SJCRH30 (cell line): ENCODE data around the gene RPIA. TPM values are rescaled to one million over a fixed set of nuclear protein-coding genes. Genes with fewer than 3 reads are reported as not detected.

ENCODE experiments used
- DNase-seq, 2 experiments: peaks; one replicate each; pipeline ENCODE4 v3.0.0-alpha.2; 2015 to 2020
- H3K27ac ChIP-seq: fragments of 250-450 bp; sonication (Bioruptor Pico); 2 replicates; pipeline ENCODE4 v1.5.1; 2020; ENCODE audit warnings: mild to moderate bottlenecking, moderate library complexity
- H3K27me3 ChIP-seq: fragments of 250-450 bp; sonication (Bioruptor Pico); 2 replicates; pipeline ENCODE4 v1.5.1; 2020; ENCODE audit warnings: mild to moderate bottlenecking, moderate library complexity
- H3K36me3 ChIP-seq: fragments of 250-450 bp; sonication (Bioruptor Pico); 2 replicates; pipeline ENCODE4 v1.5.1; 2020; ENCODE audit warnings: mild to moderate bottlenecking, moderate library complexity
- H3K4me1 ChIP-seq: fragments of 250-450 bp; sonication (Bioruptor Pico); 2 replicates; pipeline ENCODE4 v1.5.1; 2020; ENCODE audit warnings: mild to moderate bottlenecking, moderate library complexity
- H3K4me3 ChIP-seq: fragments of 250-450 bp; sonication (Bioruptor Pico); 2 replicates; pipeline ENCODE4 v1.5.1; 2020; ENCODE audit warnings: mild to moderate bottlenecking, moderate library complexity
- H3K9me3 ChIP-seq: fragments of 250-450 bp; sonication (Bioruptor Pico); replicated peaks from 2 replicates; pipeline ENCODE4 v1.5.1; 2020; ENCODE audit warnings: mild to moderate bottlenecking, moderate library complexity
- total RNA-seq: library from RNA; depleted of rRNA; stranded (reverse); fragments of >200 nt; shearing (Covaris generic); gene quantifications from 2 replicates; pipeline ENCODE4 v1.2.3, GENCODE V29; 2014

The RPIA gene
- total RNA-seq, 1 experiment from 2014 or later: 18.3 TPM

GRCh38 chr2:88669482-88670214 is 21.8 kb upstream of the RPIA start:
- Histone ChIP-seq H3K27ac (no peak overlapping the region), H3K36me3 (no peaks in the 10 kb centered on the region), H3K4me1 (peaks cover 10% of the 10 kb centered on the region), H3K27me3 (no peaks in the 10 kb centered on the region), H3K4me3 (no peak overlapping the region), H3K9me3 (no peaks in the 10 kb centered on the region)
- peak; percentile 30 to 70 for DNase-seq

DNA sequence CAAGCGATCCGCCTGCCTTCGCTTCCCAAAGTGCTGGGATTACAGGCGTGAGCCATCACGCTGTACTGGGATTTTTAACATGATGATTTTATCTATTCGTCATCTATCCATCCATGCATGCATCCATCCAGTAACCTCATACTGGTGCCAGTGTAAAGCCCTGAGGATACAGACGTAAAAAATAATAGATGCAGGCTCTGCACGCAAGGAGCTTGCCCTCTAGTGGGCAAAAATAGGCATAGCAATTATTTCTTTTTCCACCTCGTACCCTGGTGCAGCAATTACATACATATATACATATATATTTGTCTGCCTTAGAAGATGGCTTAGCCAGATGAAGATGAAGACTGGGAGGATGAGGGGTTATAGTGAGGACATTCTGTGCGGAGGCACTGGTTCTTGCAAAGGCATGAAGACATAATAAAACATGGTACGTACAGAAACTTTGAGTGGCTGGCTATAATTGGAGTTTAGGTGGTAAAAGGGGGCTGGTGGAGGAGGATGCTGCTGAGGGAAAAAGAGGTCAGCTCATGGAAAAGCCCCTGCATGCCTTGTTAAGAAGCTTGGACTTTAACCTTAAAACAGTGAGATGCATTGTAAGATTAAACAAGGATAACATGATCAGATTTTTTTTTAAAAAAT is 19.6 kb upstream of the RPIA start:
- no peaks in the 10 kb centered on the region for H3K27me3 ChIP-seq
- H3K27ac ChIP-seq: no peak overlapping the region
- peaks cover 10% of the 10 kb centered on the region for H3K4me1 ChIP-seq
- H3K36me3 ChIP-seq: no peaks in the 10 kb centered on the region
- DNase-seq: peak; percentile 22 to 75
- no peaks in the 10 kb centered on the region for H3K9me3 ChIP-seq
- no peak overlapping the region for H3K4me3 ChIP-seq

GRCh38 chr2:88673363-88673762 is 18.1 kb upstream of the RPIA start:
- Histone ChIP-seq H3K9me3 (no peaks in the 10 kb centered on the region), H3K4me3 (no peak overlapping the region), H3K27ac (no peak overlapping the region), H3K4me1 (peaks cover 10% of the 10 kb centered on the region), H3K27me3 (no peaks in the 10 kb centered on the region), H3K36me3 (no peaks in the 10 kb centered on the region)
- DNase-seq: no peak

DNA sequence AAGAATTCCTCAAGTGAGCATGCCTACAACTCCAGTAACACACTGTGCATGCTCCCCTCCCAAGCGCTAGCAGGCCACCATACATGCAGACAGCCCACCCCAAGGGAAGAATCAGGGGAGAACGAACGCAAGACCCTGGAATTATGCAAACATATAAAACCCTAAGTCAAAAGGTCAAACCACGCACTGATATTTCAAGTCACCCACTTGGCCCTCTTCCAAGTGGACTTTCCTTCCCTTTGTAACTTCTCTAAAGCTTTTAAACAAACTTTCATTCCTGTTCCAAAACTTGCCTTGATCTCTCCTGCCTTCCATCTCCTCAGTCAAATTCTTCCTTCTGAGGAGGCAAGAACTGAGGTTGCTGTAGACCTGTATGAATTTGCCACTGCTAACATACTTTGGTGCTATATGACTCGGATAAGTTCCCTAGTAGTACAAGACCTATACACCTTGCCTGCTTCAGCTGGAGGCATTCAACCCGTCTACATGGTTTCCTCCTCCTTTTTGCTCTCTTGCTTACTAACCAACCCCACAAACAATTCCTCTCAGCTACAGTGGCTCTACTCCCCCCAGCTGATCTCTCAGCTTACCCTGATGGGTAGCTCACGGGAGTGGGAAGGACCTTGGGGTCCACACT is 11.1 kb upstream of the RPIA start:
- Histone ChIP-seq H3K4me3 (no peak overlapping the region), H3K27me3 (no peaks in the 10 kb centered on the region; the same call in 1 of the 2 replicates), H3K9me3 (peaks cover 27% of the 10 kb centered on the region), H3K36me3 (no peaks in the 10 kb centered on the region), H3K4me1 (no peaks in the 10 kb centered on the region), H3K27ac (no peak overlapping the region)
- no peak for DNase-seq

GRCh38 chr2:88680916-88681315 is 10.6 kb upstream of the RPIA start:
- H3K36me3 ChIP-seq: no peaks in the 10 kb centered on the region
- no peak overlapping the region for H3K27ac ChIP-seq
- peaks cover 27% of the 10 kb centered on the region for H3K9me3 ChIP-seq
- H3K4me1 ChIP-seq: no peaks in the 10 kb centered on the region
- no peak overlapping the region for H3K4me3 ChIP-seq
- H3K27me3 ChIP-seq: no peaks in the 10 kb centered on the region; the same call in 1 of the 2 replicates
- DNase-seq: no peak

DNA sequence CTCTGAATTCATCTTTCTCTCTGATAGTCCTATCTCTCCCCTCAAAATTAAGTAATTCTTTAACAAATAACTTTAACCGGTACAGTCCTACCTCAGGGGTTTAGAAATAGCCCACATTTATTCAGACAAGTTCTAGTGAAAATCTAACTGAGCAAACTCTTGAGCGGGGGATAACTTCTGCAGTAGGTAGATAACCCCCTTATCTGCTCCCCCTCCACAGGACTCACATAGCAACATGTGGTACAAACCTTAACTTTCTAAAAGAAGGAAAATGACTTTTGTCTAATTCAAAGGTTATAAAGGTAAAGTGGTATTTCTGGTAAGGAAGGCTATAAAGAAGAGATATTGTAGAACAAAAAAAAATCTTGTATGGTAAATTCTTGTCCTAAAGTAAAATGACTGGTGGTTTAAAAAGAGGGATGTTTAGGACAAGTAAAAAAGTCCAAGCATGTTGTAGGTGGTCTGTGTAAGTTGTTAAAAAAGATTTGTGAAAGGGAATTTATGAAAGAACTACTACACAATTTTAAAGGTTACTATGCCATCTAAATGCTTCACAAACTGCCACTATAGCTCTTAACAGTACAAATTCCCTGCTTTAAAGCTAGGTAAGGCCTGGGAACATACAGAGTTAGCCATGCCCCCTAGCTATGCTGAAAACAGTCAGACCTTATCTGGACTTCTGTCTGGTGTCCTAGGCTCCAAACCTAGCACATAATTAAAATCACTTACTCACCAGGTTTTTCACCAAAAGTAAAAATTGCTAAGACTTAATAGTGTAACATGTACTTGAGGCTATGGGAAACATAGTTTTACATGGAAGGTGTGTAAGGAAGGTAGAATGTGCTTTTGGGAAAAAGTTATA is 8.1 kb upstream of the RPIA start:
- no peaks in the 10 kb centered on the region for H3K36me3 ChIP-seq
- H3K9me3 ChIP-seq: peaks cover 27% of the 10 kb centered on the region
- DNase-seq: peak in 1 of 2 experiments; percentile 29
- H3K4me1 ChIP-seq: no peaks in the 10 kb centered on the region
- H3K4me3 ChIP-seq: no peak overlapping the region
- H3K27me3 ChIP-seq: no peaks in the 10 kb centered on the region; the same call in 1 of the 2 replicates
- H3K27ac ChIP-seq: no peak overlapping the region

DNA sequence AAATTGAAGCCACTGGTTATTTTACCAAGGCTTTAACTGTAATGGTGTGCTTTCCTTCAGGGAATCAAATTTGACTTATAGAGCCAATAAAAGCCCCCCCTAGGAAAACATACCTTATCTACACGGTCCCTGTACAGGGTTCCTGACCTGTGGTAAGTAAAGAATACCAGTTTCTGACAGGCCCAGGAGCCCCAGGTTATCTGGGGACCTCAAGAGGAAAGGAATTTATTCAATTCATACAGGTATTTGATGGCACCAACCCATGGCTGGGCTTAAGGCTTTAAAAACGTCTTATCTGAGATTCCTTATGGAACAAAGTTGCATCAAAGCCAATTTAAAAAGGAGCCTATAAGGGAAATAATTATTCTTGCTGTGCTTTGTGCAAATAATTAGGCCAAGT is 7.0 kb upstream of the RPIA start:
- Histone ChIP-seq H3K9me3 (peaks cover 27% of the 10 kb centered on the region), H3K4me3 (no peak overlapping the region), H3K4me1 (no peaks in the 10 kb centered on the region), H3K27me3 (no peaks in the 10 kb centered on the region), H3K27ac (no peak overlapping the region), H3K36me3 (no peaks in the 10 kb centered on the region)
- DNase-seq: no peak

GRCh38 chr2:88686320-88686719 is 5.2 kb upstream of the RPIA start:
- Histone ChIP-seq H3K27ac (no peak overlapping the region), H3K4me1 (no peaks in the 10 kb centered on the region), H3K27me3 (no peaks in the 10 kb centered on the region), H3K4me3 (no peak overlapping the region), H3K36me3 (no peaks in the 10 kb centered on the region), H3K9me3 (peaks cover 35% of the 10 kb centered on the region)
- DNase-seq: no peak

- Histone ChIP-seq H3K4me1 (no peaks in the 10 kb centered on the region), H3K4me3 (no peak overlapping the region), H3K9me3 (peaks cover 30% of the 10 kb centered on the region)
These were observed 4.1 kb upstream of the RPIA start for GRCh38 chr2:88687384-88687783.

DNA sequence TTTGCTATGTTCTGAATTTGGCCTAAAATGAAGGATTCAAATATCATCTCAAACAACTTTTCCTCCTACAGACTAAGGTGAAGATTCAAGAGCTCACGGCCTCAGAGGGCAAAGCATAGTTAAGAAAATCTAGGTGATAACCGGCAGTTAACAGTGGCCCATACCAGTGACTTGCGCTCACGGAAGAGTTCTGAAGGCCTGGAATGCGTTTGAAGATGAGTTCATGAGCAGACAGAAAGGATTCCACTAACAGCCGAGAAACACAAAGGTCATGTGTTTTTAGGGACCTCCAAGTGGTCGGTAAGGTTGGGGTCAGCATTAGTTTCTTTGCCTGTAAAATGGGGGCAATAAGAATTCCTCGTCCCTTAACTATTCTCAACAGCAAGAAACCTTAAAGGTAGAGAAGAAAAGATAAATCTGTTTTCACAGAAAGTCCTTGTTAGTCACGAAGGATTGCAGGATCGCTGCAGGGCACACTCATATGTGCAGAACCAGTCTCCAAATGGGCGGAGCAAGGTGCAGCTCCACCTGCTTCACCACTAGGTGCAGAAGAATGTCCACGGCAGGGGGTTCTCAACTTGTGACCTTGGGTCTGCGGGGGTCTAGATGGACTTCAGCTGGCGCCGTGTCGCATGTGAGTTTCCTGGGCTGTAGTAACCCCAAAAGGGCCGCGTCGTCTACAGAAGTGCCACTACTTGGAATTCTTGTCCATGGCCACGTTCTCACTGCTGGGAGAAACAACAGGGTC is 708 bp upstream of the RPIA start:
- peaks cover 8% of the 10 kb centered on the region; the same call in 1 of the 2 replicates for H3K9me3 ChIP-seq
- no peaks in the 10 kb centered on the region for H3K27me3 ChIP-seq
- H3K4me1 ChIP-seq: no peaks in the 10 kb centered on the region
- peak overlapping the region; percentile 26; the same call in 1 of the 2 replicates for H3K27ac ChIP-seq
- H3K4me3 ChIP-seq: peak overlapping the region; percentile 67
- H3K36me3 ChIP-seq: no peaks in the 10 kb centered on the region
- DNase-seq: peak in 1 of 2 experiments; percentile 32

More at GRCh38 chr2:88687384-88687783, 4.1 kb upstream of the RPIA start:
- H3K27me3 ChIP-seq: no peaks in the 10 kb centered on the region
- H3K36me3 ChIP-seq: no peaks in the 10 kb centered on the region
- DNase-seq: no peak
- H3K27ac ChIP-seq: no peak overlapping the region

GRCh38 chr2:88692187-88692586 is 714 bp downstream of the RPIA start:
- no peaks in the 10 kb centered on the region for H3K27me3 ChIP-seq
- peak overlapping the region; percentile 61 for H3K27ac ChIP-seq
- H3K4me1 ChIP-seq: no peaks in the 10 kb centered on the region
- H3K9me3 ChIP-seq: peaks cover 8% of the 10 kb centered on the region; the same call in 1 of the 2 replicates
- DNase-seq: peak; percentile 45 to 62
- H3K36me3 ChIP-seq: no peaks in the 10 kb centered on the region
- peak overlapping the region; percentile 67 for H3K4me3 ChIP-seq

DNA sequence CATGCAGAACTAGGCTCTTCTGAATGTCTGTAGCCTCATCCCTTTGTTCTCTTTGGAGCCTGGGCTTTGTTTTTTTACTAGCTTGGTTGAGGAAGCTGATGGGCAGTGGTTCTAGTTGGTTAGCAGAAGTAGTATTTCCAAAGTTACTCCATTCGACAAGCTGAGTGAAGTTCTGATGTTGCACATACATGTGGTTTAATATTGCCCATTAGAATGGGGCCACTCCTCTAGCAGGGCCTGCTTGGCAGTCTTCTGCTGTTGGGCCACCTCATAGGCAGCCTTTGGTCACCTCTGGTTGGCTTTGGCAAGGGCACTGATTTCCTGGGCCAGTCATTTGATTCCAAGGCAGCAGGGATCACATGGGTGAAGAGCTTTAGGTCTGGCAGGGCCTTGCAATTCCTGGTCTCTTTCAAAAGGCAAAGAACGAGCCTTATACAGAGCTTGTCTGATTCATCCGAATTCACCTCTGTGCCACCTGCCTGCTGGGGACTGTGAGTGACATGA is 2.5 kb downstream of the RPIA start:
- Histone ChIP-seq H3K4me1 (no peaks in the 10 kb centered on the region), H3K27me3 (no peaks in the 10 kb centered on the region), H3K4me3 (no peak overlapping the region), H3K36me3 (peaks cover under 1% of the 10 kb centered on the region; the same call in 1 of the 2 replicates), H3K9me3 (peaks cover 8% of the 10 kb centered on the region; the same call in 1 of the 2 replicates), H3K27ac (no peak overlapping the region)
- DNase-seq: no peak

- no peak overlapping the region for H3K27ac ChIP-seq
- DNase-seq: no peak
- H3K4me1 ChIP-seq: no peaks in the 10 kb centered on the region
- H3K4me3 ChIP-seq: no peak overlapping the region
- peaks cover 13% of the 10 kb centered on the region; the same call in 1 of the 2 replicates for H3K36me3 ChIP-seq
- no peaks in the 10 kb centered on the region for H3K27me3 ChIP-seq
- no peaks in the 10 kb centered on the region for H3K9me3 ChIP-seq
These were observed 5.1 kb downstream of the RPIA start for GRCh38 chr2:88696611-88697010.
